CD14-positive monocyte (primary cell): ENCODE data around the gene AFF3. TPM values are rescaled to one million over a fixed set of nuclear protein-coding genes. Genes with fewer than 3 reads are reported as not detected.

Source experiments
- DNase-seq, 3 donors: peaks; one replicate each; pipeline ENCODE4 v3.0.0-alpha.2; 2011 to 2022
- H2AFZ ChIP-seq: 2 replicates; pipeline ENCODE4 v1.6.0; 2012; ENCODE audit warnings: mild to moderate bottlenecking, low read depth, low read length, inconsistent platforms; ENCODE audit not compliant: insufficient read depth, poor library complexity, severe bottlenecking
- H3K27ac ChIP-seq, 2 donors: 1 replicate in 1 of 2; 2 replicates in 1 of 2; pipeline ENCODE4 v1.5.1; 2012 to 2013; ENCODE audit warnings: low read length in 2 of 2, control low read depth in 1 of 2, inconsistent platforms in 1 of 2, low read depth in 1 of 2, mild to moderate bottlenecking in 1 of 2
- H3K27me3 ChIP-seq, 2 donors: one replicate each; pipeline versions ENCODE4 v1.6.0 to v1.6.1; 2011 to 2013; ENCODE audit warnings: low read length in 2 of 2; ENCODE audit not compliant: control insufficient read depth in 2 of 2, insufficient read depth in 2 of 2
- H3K36me3 ChIP-seq, 2 donors: replicated peaks in 1 of 2; 1 replicate in 1 of 2; 2 replicates in 1 of 2; pipeline versions ENCODE4 v1.5.1 to v1.6.1; 2012 to 2013; ENCODE audit warnings: low read length in 2 of 2, control low read depth in 1 of 2, inconsistent platforms in 1 of 2, mild to moderate bottlenecking in 1 of 2; ENCODE audit not compliant: insufficient read depth in 2 of 2, control insufficient read depth in 1 of 2
- H3K4me1 ChIP-seq, 2 donors: 1 replicate in 1 of 2; 2 replicates in 1 of 2; pipeline versions ENCODE4 v1.5.1 to v1.6.1; 2012 to 2013; ENCODE audit warnings: low read length in 2 of 2, control low read depth in 1 of 2, inconsistent platforms in 1 of 2, mild to moderate bottlenecking in 1 of 2, moderate library complexity in 1 of 2; ENCODE audit not compliant: insufficient read depth in 2 of 2, control insufficient read depth in 1 of 2
- H3K4me2 ChIP-seq: replicated peaks from 2 replicates; pipeline ENCODE3; 2012; ENCODE audit warnings: low read length, moderate library complexity, mild to moderate bottlenecking; ENCODE audit not compliant: poor library complexity, severe bottlenecking; ENCODE audit errors: extremely low read depth
- H3K4me3 ChIP-seq, 3 experiments: fragments of 200-600 bp in 1 of 3; sonication (generic) in 1 of 3; replicated peaks in 1 of 3; 1 replicate in 2 of 3; 2 replicates in 1 of 3; pipeline ENCODE4 v1.5.1; 2011 to 2013; ENCODE audit warnings: low read length in 3 of 3, mild to moderate bottlenecking in 3 of 3, control low read depth in 2 of 3, low read depth in 2 of 3, inconsistent platforms in 1 of 3, moderate library complexity in 1 of 3
- H3K79me2 ChIP-seq: 2 replicates; pipeline ENCODE4 v1.6.0; 2012; ENCODE audit warnings: mild to moderate bottlenecking, control low read depth, inconsistent platforms, low read length, moderate library complexity; ENCODE audit not compliant: insufficient read depth
- H3K9ac ChIP-seq: 2 replicates; pipeline ENCODE4 v1.6.0; 2017; ENCODE audit warnings: low read length, mild to moderate bottlenecking; ENCODE audit not compliant: insufficient read depth, poor library complexity, severe bottlenecking
- H3K9me3 ChIP-seq, 2 donors: replicated peaks in 1 of 2; 1 replicate in 1 of 2; 2 replicates in 1 of 2; pipeline versions ENCODE4 v1.5.1 to v1.6.1; 2012 to 2013; ENCODE audit warnings: low read length in 2 of 2, control low read depth in 1 of 2; ENCODE audit not compliant: control insufficient read depth in 1 of 2, insufficient read depth in 1 of 2
- H4K20me1 ChIP-seq: 2 replicates; pipeline ENCODE4 v1.6.0; 2012; ENCODE audit warnings: mild to moderate bottlenecking, low read length, control low read depth, moderate library complexity; ENCODE audit not compliant: insufficient read depth
- H3K27ac Mint-ChIP-seq, 7 donors: one replicate each; pipeline ENCODE4 v1.8.0; 2020; ENCODE audit warnings: mild to moderate bottlenecking in 7 of 7, mixed read lengths in 7 of 7, moderate library complexity in 6 of 7, inconsistent platforms in 2 of 7
- H3K27me3 Mint-ChIP-seq, 3 donors: one replicate each; pipeline ENCODE4 v1.8.0; 2021 to 2022; ENCODE audit warnings: low read depth in 3 of 3, mild to moderate bottlenecking in 3 of 3, mixed read lengths in 3 of 3, moderate library complexity in 3 of 3, inconsistent platforms in 1 of 3
- H3K36me3 Mint-ChIP-seq, 2 donors: one replicate each; pipeline ENCODE4 v1.8.0; 2020; ENCODE audit warnings: mixed read lengths in 2 of 2, inconsistent platforms in 1 of 2, mild to moderate bottlenecking in 1 of 2
- H3K4me1 Mint-ChIP-seq: one replicate; pipeline ENCODE4 v1.8.0; 2020; ENCODE audit warnings: mild to moderate bottlenecking, mixed read lengths
- H3K4me3 Mint-ChIP-seq, 2 donors: one replicate each; pipeline ENCODE4 v1.8.0; 2020; ENCODE audit warnings: mild to moderate bottlenecking in 2 of 2, mixed read lengths in 2 of 2, moderate library complexity in 1 of 2
- H3K9me3 Mint-ChIP-seq, 7 donors: one replicate each; pipeline ENCODE4 v1.8.0; 2020 to 2022; ENCODE audit warnings: mixed read lengths in 7 of 7, mild to moderate bottlenecking in 6 of 7, moderate library complexity in 6 of 7, inconsistent platforms in 2 of 7
- WGBS: methylation state at CpG from one replicate; pipeline ENCODE4 v1.1.5; 2013; ENCODE audit warnings: missing lambda C conversion rate; ENCODE audit not compliant: insufficient coverage; 5-methylcytosine and 5-hydroxymethylcytosine counted together
- intact Hi-C, 2 donors: fragments of 100-400 bp; cut with micrococcal nuclease; formaldehyde crosslinking; loops; one replicate each; pipeline versions ENCODE4 v1.15.0 to v1.15.1; 2023
- polyA plus RNA-seq, 3 donors: library from polyadenylated mRNA; depleted of rRNA in 1 of 3; unstranded in 2 of 3; stranded (reverse) in 1 of 3; fragments of 300-500 nt in 2 of 3; fragments of >200 nt in 1 of 3; fragmentation: Illumina TruSeq in 2 of 3; gene quantifications; 1 replicate in 2 of 3; 2 replicates in 1 of 3; pipeline ENCODE4 v1.2.3, GENCODE V29; 2012 to 2021
- TF ChIP-seq, protein P1 (sequence below): fragments of 200-600 bp; IDR thresholded peaks from one replicate; pipeline ENCODE4 v1.8.0; 2022; ENCODE audit warnings: antibody characterized with exemption, mild to moderate bottlenecking

Gene AFF3
- polyA plus RNA-seq, 3 donors, result 0.17 to 4.1 (median 0.49) TPM

DNA sequence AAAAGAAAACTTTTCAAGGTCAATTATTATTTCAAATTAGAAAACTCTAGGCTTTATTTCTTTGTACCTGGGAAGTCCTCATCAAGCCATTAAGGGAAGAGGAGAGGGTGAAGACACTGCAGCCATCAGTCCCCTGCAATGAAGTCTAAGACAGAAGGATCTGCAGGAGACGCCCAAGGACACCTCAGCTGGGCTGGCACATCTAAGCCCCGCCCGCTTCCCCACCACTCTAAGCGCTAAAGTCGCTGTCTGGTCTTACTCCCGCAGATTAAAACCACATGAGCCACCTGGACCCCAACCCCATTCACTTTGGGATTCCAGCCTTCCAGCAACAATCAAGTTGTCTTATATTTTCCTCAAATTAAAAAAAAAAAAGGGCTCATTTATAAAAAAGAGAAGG is 104.4 kb downstream of the AFF3 start:
- Histone ChIP-seq H3K27ac (no peak overlapping the region), H3K9ac (no peak overlapping the region), H4K20me1 (no peaks in the 10 kb centered on the region), H3K27me3 (no peaks in the 10 kb centered on the region), H2AFZ (no peak overlapping the region), H3K9me3 (no peaks in the 10 kb centered on the region), H3K4me1 (peaks cover 22 to 24% of the 10 kb centered on the region in 2 donors), H3K79me2 (no peaks in the 10 kb centered on the region), H3K36me3 (no peaks in the 10 kb centered on the region), H3K4me2 (no peak overlapping the region), H3K4me3 (no peak overlapping the region)
- TF ChIP-seq, protein P1, sequence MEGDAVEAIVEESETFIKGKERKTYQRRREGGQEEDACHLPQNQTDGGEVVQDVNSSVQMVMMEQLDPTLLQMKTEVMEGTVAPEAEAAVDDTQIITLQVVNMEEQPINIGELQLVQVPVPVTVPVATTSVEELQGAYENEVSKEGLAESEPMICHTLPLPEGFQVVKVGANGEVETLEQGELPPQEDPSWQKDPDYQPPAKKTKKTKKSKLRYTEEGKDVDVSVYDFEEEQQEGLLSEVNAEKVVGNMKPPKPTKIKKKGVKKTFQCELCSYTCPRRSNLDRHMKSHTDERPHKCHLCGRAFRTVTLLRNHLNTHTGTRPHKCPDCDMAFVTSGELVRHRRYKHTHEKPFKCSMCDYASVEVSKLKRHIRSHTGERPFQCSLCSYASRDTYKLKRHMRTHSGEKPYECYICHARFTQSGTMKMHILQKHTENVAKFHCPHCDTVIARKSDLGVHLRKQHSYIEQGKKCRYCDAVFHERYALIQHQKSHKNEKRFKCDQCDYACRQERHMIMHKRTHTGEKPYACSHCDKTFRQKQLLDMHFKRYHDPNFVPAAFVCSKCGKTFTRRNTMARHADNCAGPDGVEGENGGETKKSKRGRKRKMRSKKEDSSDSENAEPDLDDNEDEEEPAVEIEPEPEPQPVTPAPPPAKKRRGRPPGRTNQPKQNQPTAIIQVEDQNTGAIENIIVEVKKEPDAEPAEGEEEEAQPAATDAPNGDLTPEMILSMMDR, result no peak
- Mint-ChIP-seq H3K27ac (no peak overlapping the region), H3K36me3 (no peaks in the 10 kb centered on the region), H3K9me3 (peaks cover 0 to 6% (median 0%) of the 10 kb centered on the region in 7 donors), H3K27me3 (peaks cover 0 to 1% (median 0%) of the 10 kb centered on the region in 3 donors), H3K4me3 (no peak overlapping the region), H3K4me1 (peaks cover 34% of the 10 kb centered on the region)
- intact Hi-C loops, result no loop called here
- 76% methylated on average over 5 of the region's 6 CpGs for WGBS
- DNase-seq, result no peak

DNA sequence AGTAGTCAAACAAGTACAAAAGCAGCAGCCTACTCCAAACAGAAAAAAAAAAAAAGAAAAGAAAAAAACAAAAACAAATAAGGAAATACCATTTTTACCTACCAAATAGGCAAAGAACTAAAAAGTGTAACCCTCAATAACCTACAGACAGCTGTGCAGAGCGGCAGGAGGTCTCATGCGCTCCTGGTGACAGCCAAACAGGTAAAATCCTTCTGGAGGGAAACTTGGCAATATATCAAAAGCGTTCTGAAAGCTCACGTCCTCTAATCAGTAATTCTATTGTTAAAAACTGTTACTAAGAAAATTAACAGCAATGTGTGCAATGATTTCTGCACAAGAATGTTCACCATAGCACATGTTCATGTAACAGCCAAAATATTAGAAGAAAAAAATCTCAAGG is 105.6 kb downstream of the AFF3 start:
- Histone ChIP-seq H3K4me3 (no peak overlapping the region), H3K4me2 (no peak overlapping the region), H3K27me3 (no peaks in the 10 kb centered on the region), H2AFZ (no peak overlapping the region), H3K36me3 (no peaks in the 10 kb centered on the region), H3K79me2 (no peaks in the 10 kb centered on the region), H3K9me3 (no peaks in the 10 kb centered on the region), H4K20me1 (no peaks in the 10 kb centered on the region), H3K4me1 (peaks cover 11 to 12% of the 10 kb centered on the region in 2 donors), H3K9ac (no peak overlapping the region), H3K27ac (no peak overlapping the region)
- Mint-ChIP-seq H3K36me3 (no peaks in the 10 kb centered on the region), H3K27me3 (peaks cover 0 to 1% (median 0%) of the 10 kb centered on the region in 3 donors), H3K27ac (no peak overlapping the region), H3K4me1 (peaks cover 22% of the 10 kb centered on the region), H3K4me3 (no peak overlapping the region), H3K9me3 (peaks cover 0 to 6% (median 0%) of the 10 kb centered on the region in 7 donors)
- TF ChIP-seq, protein P1, result no peak
- intact Hi-C loops, result no loop called here
- DNase-seq, result no peak
- WGBS, result 100% methylated on average over 2 of the region's 4 CpGs
